HepG2 (cell line): Measurements from ENCODE around the gene PIP5K1A. TPM values are rescaled to one million over a fixed set of nuclear protein-coding genes. Genes with fewer than 3 reads are reported as not detected.

ENCODE experiments used
- ASH2L ChIP-seq: fragments of 300-600, 200-600 bp; sonication (generic); IDR thresholded peaks from 2 replicates; pipeline ENCODE4 v1.7.0; 2017; ENCODE audit warnings: low read depth, mild to moderate bottlenecking, moderate library complexity, mixed read lengths, low read length; ENCODE audit not compliant: insufficient read length
- ATRX ChIP-seq: sonication (generic); formaldehyde crosslinking; IDR thresholded peaks from 2 replicates; pipeline ENCODE4 v1.4.0; 2020; ENCODE audit warnings: missing genetic modification reagents, borderline replicate concordance
- BRD4 ChIP-seq: sonication (generic); formaldehyde crosslinking; IDR thresholded peaks from 2 replicates; pipeline ENCODE4 v1.4.0; 2020; ENCODE audit warnings: missing genetic modification reagents
- ETS1 ChIP-seq: sonication (generic); formaldehyde crosslinking; IDR thresholded peaks from 2 replicates; pipeline ENCODE4 v1.4.0; 2020; ENCODE audit warnings: missing genetic modification reagents
- MAF1 ChIP-seq: sonication (generic); formaldehyde crosslinking; IDR thresholded peaks from 2 replicates; pipeline ENCODE4 v1.5.0; 2020; ENCODE audit warnings: missing genetic modification reagents, borderline replicate concordance
- PHF5A ChIP-seq: IDR thresholded peaks from one replicate; pipeline ENCODE4 v1.6.1; 2018; ENCODE audit warnings: low read depth, missing genetic modification reagents; ENCODE audit not compliant: unreplicated experiment
- PHF8 ChIP-seq: sonication (generic); formaldehyde crosslinking; IDR thresholded peaks from 2 replicates; pipeline ENCODE4 v1.5.0; 2020; ENCODE audit warnings: missing genetic modification reagents
- PITX1 ChIP-seq: sonication (generic); formaldehyde crosslinking; IDR thresholded peaks from 2 replicates; pipeline ENCODE4 v1.5.1; 2020; ENCODE audit warnings: mild to moderate bottlenecking, missing genetic modification reagents
- RFX1 ChIP-seq: fragments of 450-650 bp; IDR thresholded peaks from 2 replicates; pipeline ENCODE4 v1.6.1; 2017
- RFXANK ChIP-seq: IDR thresholded peaks from 2 replicates; pipeline ENCODE4 v1.6.1; 2016
- RFXAP ChIP-seq: sonication (generic); formaldehyde crosslinking; IDR thresholded peaks from 2 replicates; pipeline ENCODE4 v1.4.0; 2020; ENCODE audit warnings: missing genetic modification reagents, borderline replicate concordance
- RXRA ChIP-seq: sonication (generic); formaldehyde crosslinking; IDR thresholded peaks from 2 replicates; pipeline ENCODE4 v1.5.1; 2020; ENCODE audit warnings: missing genetic modification reagents
- TAF1 ChIP-seq: sonication (generic); formaldehyde crosslinking; IDR thresholded peaks from 2 replicates; pipeline ENCODE4 v1.4.0; 2020; ENCODE audit warnings: missing genetic modification reagents
- TBP ChIP-seq: sonication (generic); formaldehyde crosslinking; IDR thresholded peaks from 2 replicates; pipeline ENCODE4 v1.5.0; 2020; ENCODE audit warnings: missing genetic modification reagents
- TCF7 ChIP-seq: sonication (generic); IDR thresholded peaks from 2 replicates; pipeline ENCODE4 v1.6.1; 2016; ENCODE audit warnings: antibody characterized with exemption, low read depth
- XRCC5 ChIP-seq: fragments of 200-400 bp; formaldehyde crosslinking; optimal IDR thresholded peaks from 2 replicates; pipeline ENCODE3; 2017; ENCODE audit warnings: mild to moderate bottlenecking, low read length
- ZBTB26 ChIP-seq: IDR thresholded peaks from 2 replicates; pipeline ENCODE4 v1.6.1; 2016; ENCODE audit warnings: missing compliant biosample characterization, missing genetic modification reagents, borderline replicate concordance
- ZBTB42 ChIP-seq: sonication (generic); formaldehyde crosslinking; IDR thresholded peaks from 2 replicates; pipeline ENCODE4 v1.5.0; 2020; ENCODE audit warnings: mild to moderate bottlenecking, missing genetic modification reagents
- ZNF12 ChIP-seq: sonication (generic); formaldehyde crosslinking; IDR thresholded peaks from 2 replicates; pipeline ENCODE4 v1.5.0; 2020; ENCODE audit warnings: missing genetic modification reagents
- ZNF510 ChIP-seq: sonication (generic); formaldehyde crosslinking; IDR thresholded peaks from 2 replicates; pipeline ENCODE4 v1.4.0; 2020; ENCODE audit warnings: low read depth, mild to moderate bottlenecking, missing genetic modification reagents
- polyA plus RNA-seq, 8 experiments: library from polyadenylated mRNA; depleted of rRNA in 3 of 8; stranded (reverse) in 7 of 8; unstranded in 1 of 8; fragments of >200 nt; fragmentation: Illumina TruSeq in 4 of 8; extraction: Trizol in 4 of 8; gene quantifications; 2 replicates each; pipeline versions ENCODE4 v1.2.1 to v1.2.3, GENCODE V29; 2011 to 2016; ENCODE audit warnings: low read depth in 4 of 8, missing spikeins in 1 of 8, mixed read lengths in 1 of 8; ENCODE audit not compliant: insufficient read depth in 1 of 8
- total RNA-seq, 5 experiments: library from RNA; depleted of rRNA; stranded (reverse); fragments of >200 nt; fragmentation: Illumina TruSeq; extraction: Trizol; gene quantifications; 2 replicates each; pipeline ENCODE4 v1.2.3, GENCODE V29; 2016; ENCODE audit warnings: low read depth in 1 of 5
- TF ChIP-seq, protein P1 (sequence below): sonication (generic); formaldehyde crosslinking; IDR thresholded peaks from 2 replicates; pipeline ENCODE4 v1.4.0; 2020; ENCODE audit warnings: mild to moderate bottlenecking, missing genetic modification reagents
- TF ChIP-seq, protein P2 (sequence below): sonication (generic); formaldehyde crosslinking; IDR thresholded peaks from 2 replicates; pipeline ENCODE4 v1.8.0; 2022; ENCODE audit warnings: mild to moderate bottlenecking, missing genetic modification reagents, moderate library complexity
- TF ChIP-seq, protein P3 (sequence below): sonication (generic); formaldehyde crosslinking; IDR thresholded peaks from 2 replicates; pipeline ENCODE4 v1.5.0; 2020; ENCODE audit warnings: mild to moderate bottlenecking, missing genetic modification reagents

Gene PIP5K1A
- total and polyA plus RNA-seq, 2 of the 13 experiments (the other 11 are each of a cell fraction or from before 2014, with no cell fraction given) = 45.3 to 65.1 TPM

DNA sequence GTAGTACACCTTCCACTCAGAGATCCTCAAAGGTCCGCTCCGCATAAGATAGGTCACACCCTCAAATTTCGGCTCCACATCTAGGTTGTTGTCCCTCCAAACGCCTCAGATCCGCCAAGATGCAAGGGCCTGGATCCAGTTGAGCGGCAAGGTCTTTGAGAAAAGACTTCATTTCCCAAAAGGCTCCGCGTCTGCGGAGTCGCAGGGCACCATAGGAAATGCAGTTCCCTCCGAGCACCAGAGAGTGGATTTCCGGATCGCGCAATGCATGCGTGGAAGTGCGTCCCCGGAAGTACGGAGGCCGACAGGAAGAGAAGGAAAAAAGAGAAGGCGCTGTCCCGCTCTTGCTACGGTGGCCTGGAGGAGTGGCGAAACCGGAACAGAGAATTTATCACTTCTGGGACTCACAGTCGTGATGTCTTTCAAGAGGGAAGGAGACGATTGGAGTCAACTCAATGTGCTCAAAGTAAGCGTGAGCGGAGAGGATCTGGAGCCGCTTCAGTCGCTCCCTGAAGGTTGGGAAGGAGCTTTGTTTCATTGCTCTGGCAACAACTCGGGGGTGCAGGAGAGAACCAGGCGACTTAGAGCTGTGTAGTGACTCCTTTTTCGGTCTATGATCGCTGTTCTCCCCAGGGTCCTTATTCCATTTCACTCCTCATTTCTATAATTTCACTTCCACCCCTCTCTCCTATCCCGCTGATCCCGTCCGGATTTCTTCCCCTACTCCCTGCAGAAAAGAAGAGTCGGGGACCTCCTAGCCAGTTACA is 32.4 kb upstream of the PIP5K1A start, which contains the start of the genes LYSMD1 and SCNM1 (continued):
- TF ChIP-seq RFX1 (no peak), ETS1 (CRISPR knock-in tag) (no peak), RFXANK (CRISPR knock-in tag) (0 out of 2 replicates have a peak, but pooled peaks have one; percentile 23), ATRX (no peak), ZBTB26 (CRISPR knock-in tag) (no peak), ZNF12 (CRISPR knock-in tag) (peak; percentile 47; the same call in 1 of the 2 replicates), ZBTB42 (CRISPR knock-in tag) (peak; percentile 47; the same call in 1 of the 2 replicates), MAF1 (CRISPR knock-in tag) (peak; percentile 67; the same call in 1 of the 2 replicates), TBP (peak; percentile 93; the same call in 1 of the 2 replicates), PHF5A (CRISPR knock-in tag) (no peak), PITX1 (CRISPR knock-in tag) (peak; percentile 57; the same call in 1 of the 2 replicates), RXRA (CRISPR knock-in tag) (0 out of 2 replicates have a peak, but pooled peaks have one; percentile 42), RFXAP (CRISPR knock-in tag) (no peak), PHF8 (CRISPR knock-in tag) (peak; percentile 91), XRCC5 (peak; percentile 43), ASH2L (peak; percentile 93), TCF7 (no peak), BRD4 (peak; percentile 47; the same call in 1 of the 2 replicates), ZNF510 (CRISPR knock-in tag) (no peak), TAF1 (CRISPR knock-in tag) (peak; percentile 60; the same call in 1 of the 2 replicates)
- TF ChIP-seq, protein P1, sequence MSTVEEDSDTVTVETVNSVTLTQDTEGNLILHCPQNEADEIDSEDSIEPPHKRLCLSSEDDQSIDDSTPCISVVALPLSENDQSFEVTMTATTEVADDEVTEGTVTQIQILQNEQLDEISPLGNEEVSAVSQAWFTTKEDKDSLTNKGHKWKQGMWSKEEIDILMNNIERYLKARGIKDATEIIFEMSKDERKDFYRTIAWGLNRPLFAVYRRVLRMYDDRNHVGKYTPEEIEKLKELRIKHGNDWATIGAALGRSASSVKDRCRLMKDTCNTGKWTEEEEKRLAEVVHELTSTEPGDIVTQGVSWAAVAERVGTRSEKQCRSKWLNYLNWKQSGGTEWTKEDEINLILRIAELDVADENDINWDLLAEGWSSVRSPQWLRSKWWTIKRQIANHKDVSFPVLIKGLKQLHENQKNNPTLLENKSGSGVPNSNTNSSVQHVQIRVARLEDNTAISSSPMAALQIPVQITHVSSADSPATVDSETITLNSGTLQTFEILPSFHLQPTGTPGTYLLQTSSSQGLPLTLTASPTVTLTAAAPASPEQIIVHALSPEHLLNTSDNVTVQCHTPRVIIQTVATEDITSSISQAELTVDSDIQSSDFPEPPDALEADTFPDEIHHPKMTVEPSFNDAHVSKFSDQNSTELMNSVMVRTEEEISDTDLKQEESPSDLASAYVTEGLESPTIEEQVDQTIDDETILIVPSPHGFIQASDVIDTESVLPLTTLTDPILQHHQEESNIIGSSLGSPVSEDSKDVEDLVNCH (CRISPR knock-in tag) = no peak
- TF ChIP-seq, protein P2, sequence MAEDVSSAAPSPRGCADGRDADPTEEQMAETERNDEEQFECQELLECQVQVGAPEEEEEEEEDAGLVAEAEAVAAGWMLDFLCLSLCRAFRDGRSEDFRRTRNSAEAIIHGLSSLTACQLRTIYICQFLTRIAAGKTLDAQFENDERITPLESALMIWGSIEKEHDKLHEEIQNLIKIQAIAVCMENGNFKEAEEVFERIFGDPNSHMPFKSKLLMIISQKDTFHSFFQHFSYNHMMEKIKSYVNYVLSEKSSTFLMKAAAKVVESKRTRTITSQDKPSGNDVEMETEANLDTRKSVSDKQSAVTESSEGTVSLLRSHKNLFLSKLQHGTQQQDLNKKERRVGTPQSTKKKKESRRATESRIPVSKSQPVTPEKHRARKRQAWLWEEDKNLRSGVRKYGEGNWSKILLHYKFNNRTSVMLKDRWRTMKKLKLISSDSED (CRISPR knock-in tag) = no peak
- TF ChIP-seq, protein P3, sequence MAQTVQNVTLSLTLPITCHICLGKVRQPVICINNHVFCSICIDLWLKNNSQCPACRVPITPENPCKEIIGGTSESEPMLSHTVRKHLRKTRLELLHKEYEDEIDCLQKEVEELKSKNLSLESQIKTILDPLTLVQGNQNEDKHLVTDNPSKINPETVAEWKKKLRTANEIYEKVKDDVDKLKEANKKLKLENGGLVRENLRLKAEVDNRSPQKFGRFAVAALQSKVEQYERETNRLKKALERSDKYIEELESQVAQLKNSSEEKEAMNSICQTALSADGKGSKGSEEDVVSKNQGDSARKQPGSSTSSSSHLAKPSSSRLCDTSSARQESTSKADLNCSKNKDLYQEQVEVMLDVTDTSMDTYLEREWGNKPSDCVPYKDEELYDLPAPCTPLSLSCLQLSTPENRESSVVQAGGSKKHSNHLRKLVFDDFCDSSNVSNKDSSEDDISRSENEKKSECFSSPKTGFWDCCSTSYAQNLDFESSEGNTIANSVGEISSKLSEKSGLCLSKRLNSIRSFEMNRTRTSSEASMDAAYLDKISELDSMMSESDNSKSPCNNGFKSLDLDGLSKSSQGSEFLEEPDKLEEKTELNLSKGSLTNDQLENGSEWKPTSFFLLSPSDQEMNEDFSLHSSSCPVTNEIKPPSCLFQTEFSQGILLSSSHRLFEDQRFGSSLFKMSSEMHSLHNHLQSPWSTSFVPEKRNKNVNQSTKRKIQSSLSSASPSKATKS = no peak
